Neural cell (in vitro differentiated cells): ENCODE data around the gene MEIS1.

Experiments
- RAD21 ChIP-seq: fragments of 450-650 bp; conservative IDR thresholded peaks from 2 replicates; pipeline ENCODE4 v1.6.1; 2014; ENCODE audit warnings: antibody characterized with exemption, mild to moderate bottlenecking, moderate library complexity
- SMC3 ChIP-seq: fragments of 450-650 bp; conservative IDR thresholded peaks from 2 replicates; pipeline ENCODE4 v1.6.1; 2014; ENCODE audit warnings: antibody characterized with exemption, mild to moderate bottlenecking, moderate library complexity; ENCODE audit not compliant: poor library complexity
- TF ChIP-seq, protein P1 (sequence below): IDR thresholded peaks from 2 replicates; pipeline ENCODE4 v1.6.1; 2012; ENCODE audit warnings: borderline replicate concordance

GRCh38 chr2:66577321-66578053 is 142.6 kb downstream of the MEIS1 start:
- TF ChIP-seq SMC3 = no peak
- TF ChIP-seq RAD21 = no peak
- TF ChIP-seq, protein P1, sequence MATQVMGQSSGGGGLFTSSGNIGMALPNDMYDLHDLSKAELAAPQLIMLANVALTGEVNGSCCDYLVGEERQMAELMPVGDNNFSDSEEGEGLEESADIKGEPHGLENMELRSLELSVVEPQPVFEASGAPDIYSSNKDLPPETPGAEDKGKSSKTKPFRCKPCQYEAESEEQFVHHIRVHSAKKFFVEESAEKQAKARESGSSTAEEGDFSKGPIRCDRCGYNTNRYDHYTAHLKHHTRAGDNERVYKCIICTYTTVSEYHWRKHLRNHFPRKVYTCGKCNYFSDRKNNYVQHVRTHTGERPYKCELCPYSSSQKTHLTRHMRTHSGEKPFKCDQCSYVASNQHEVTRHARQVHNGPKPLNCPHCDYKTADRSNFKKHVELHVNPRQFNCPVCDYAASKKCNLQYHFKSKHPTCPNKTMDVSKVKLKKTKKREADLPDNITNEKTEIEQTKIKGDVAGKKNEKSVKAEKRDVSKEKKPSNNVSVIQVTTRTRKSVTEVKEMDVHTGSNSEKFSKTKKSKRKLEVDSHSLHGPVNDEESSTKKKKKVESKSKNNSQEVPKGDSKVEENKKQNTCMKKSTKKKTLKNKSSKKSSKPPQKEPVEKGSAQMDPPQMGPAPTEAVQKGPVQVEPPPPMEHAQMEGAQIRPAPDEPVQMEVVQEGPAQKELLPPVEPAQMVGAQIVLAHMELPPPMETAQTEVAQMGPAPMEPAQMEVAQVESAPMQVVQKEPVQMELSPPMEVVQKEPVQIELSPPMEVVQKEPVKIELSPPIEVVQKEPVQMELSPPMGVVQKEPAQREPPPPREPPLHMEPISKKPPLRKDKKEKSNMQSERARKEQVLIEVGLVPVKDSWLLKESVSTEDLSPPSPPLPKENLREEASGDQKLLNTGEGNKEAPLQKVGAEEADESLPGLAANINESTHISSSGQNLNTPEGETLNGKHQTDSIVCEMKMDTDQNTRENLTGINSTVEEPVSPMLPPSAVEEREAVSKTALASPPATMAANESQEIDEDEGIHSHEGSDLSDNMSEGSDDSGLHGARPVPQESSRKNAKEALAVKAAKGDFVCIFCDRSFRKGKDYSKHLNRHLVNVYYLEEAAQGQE = no peak
